K562 (cell line): Measurements from ENCODE around the gene CLN5. TPM values are rescaled to one million over a fixed set of nuclear protein-coding genes. Genes with fewer than 3 reads are reported as not detected.

Experiments used
- ATAC-seq: fragments of 200-7000 bp; cut with Tn5 transposase; 3 replicates; pipeline ENCODE4 v1.9.1; 2020; ENCODE audit warnings: moderate library complexity
- BruUV-seq: library from RNA; stranded (reverse); fragments of 400-500 nt; replicated peaks from 2 replicates; lab custom pipeline; 2021; lab: Mats Ljungman, UMichigan
- CTCF ChIA-PET: fragments of 300-600 bp; formaldehyde crosslinking; extraction: SDS; loops from one replicate; lab custom pipeline; 2021; ENCODE audit warnings: low intra/inter-chr PET ratio; lab: Yijun Ruan, JAX
- POLR2A ChIA-PET: fragments of 300-600, 350-650 bp; sonication (Branson Sonifier 250); formaldehyde crosslinking; extraction: SDS; loops from one replicate; lab custom pipeline; 2021; ENCODE audit warnings: antibody characterized with exemption, inconsistent platforms; lab: Yijun Ruan, JAX
- DNase-seq, 4 experiments: peaks; one replicate each; pipeline versions ENCODE4 v3.0.0 to v3.0.0-alpha.2; 2011 to 2018; ENCODE audit warnings: low spot score in 3 of 4, mixed read lengths in 3 of 4; ENCODE audit errors: extremely low read depth in 1 of 4
- FAIRE-seq: peaks from 2 replicates; lab custom pipeline; 2011; peaks lifted over from hg19 to GRCh38; lab: Jason Lieb, UNC
- H2AFZ ChIP-seq: 2 replicates; pipeline ENCODE4 v1.6.0; 2011; ENCODE audit warnings: low read depth, low read length, control low read depth, inconsistent platforms
- H3K27ac ChIP-seq: fragments of 200-600 bp; 3 replicates; pipeline ENCODE4 v1.8.0; 2011; ENCODE audit warnings: low read depth, mild to moderate bottlenecking, control low read depth, inconsistent platforms, low read length, moderate library complexity, mixed read lengths; ENCODE audit errors: extremely low read depth
- H3K27me3 ChIP-seq, 2 experiments: fragments of 300-600 bp in 1 of 2; 2 replicates in 1 of 2; 3 replicates in 1 of 2; pipeline versions ENCODE4 v1.6.0 to v1.8.0; 2011; ENCODE audit warnings: inconsistent platforms in 2 of 2, low read length in 2 of 2, mild to moderate bottlenecking in 1 of 2, mixed read lengths in 1 of 2, moderate library complexity in 1 of 2; ENCODE audit not compliant: control insufficient read depth in 2 of 2, insufficient read depth in 2 of 2
- H3K36me3 ChIP-seq: fragments of 300-600 bp; 3 replicates; pipeline ENCODE4 v1.8.0; 2011; ENCODE audit warnings: mild to moderate bottlenecking, low read length, inconsistent platforms; ENCODE audit not compliant: control insufficient read depth, insufficient read depth
- H3K4me1 ChIP-seq, 2 experiments: fragments of 200-600 bp in 1 of 2; replicated peaks in 1 of 2; 2 replicates in 1 of 2; 3 replicates in 1 of 2; pipeline versions ENCODE4 v1.5.1 to v1.8.0; 2011; ENCODE audit warnings: inconsistent platforms in 2 of 2, low read length in 2 of 2, mild to moderate bottlenecking in 1 of 2, mixed read lengths in 1 of 2, moderate library complexity in 1 of 2; ENCODE audit not compliant: control insufficient read depth in 2 of 2, insufficient read depth in 2 of 2
- H3K4me2 ChIP-seq: 2 replicates; pipeline ENCODE4 v1.6.1; 2011; ENCODE audit warnings: low read length, control low read depth, inconsistent platforms, mixed read lengths; ENCODE audit not compliant: insufficient read depth
- H3K4me3 ChIP-seq: fragments of 200-600 bp; sonication (generic), shearing (Covaris generic); 2 replicates; pipeline ENCODE4 v1.5.1; 2016; ENCODE audit warnings: control low read depth, inconsistent platforms
- H3K79me2 ChIP-seq: fragments of 200-600 bp; 3 replicates; pipeline ENCODE4 v1.8.0; 2011; ENCODE audit warnings: low read length, inconsistent platforms; ENCODE audit not compliant: control insufficient read depth, insufficient read depth
- H3K9ac ChIP-seq, 2 experiments: 2 replicates each; pipeline versions ENCODE4 v1.6.0 to v1.6.1; 2011; ENCODE audit warnings: low read depth in 2 of 2, low read length in 2 of 2, control low read depth in 1 of 2, inconsistent platforms in 1 of 2, mild to moderate bottlenecking in 1 of 2, mixed read lengths in 1 of 2; ENCODE audit not compliant: insufficient read depth in 1 of 2
- H3K9me1 ChIP-seq: one replicate; pipeline ENCODE4 v1.6.0; 2011; ENCODE audit warnings: inconsistent platforms, mild to moderate bottlenecking, low read length, moderate library complexity; ENCODE audit not compliant: control insufficient read depth, insufficient read depth
- H3K9me3 ChIP-seq: replicated peaks from 2 replicates; pipeline ENCODE4 v1.5.1; 2011; ENCODE audit warnings: low read depth, low read length, inconsistent platforms; ENCODE audit not compliant: control insufficient read depth, insufficient read depth
- H4K20me1 ChIP-seq: replicated peaks from 2 replicates; pipeline ENCODE4 v1.6.1; 2011; ENCODE audit warnings: low read length, inconsistent platforms, mixed read lengths; ENCODE audit not compliant: control insufficient read depth, insufficient read depth
- ARHGAP35 ChIP-seq: fragments of 450-650 bp; IDR thresholded peaks from 2 replicates; pipeline ENCODE4 v1.6.1; 2018; ENCODE audit not compliant: partially characterized antibody
- ARID3B ChIP-seq: fragments of 250-450 bp; sonication (Bioruptor Pico); IDR thresholded peaks from 2 replicates; pipeline ENCODE4 v1.4.0; 2020; ENCODE audit warnings: borderline replicate concordance
- BRD4 ChIP-seq: fragments of 200-600 bp; sonication (generic); IDR thresholded peaks from 2 replicates; pipeline ENCODE4 v1.6.1; 2017; ENCODE audit warnings: inconsistent platforms
- FOXJ3 ChIP-seq: sonication (generic); formaldehyde crosslinking; IDR thresholded peaks from 2 replicates; pipeline ENCODE4 v1.4.0; 2020; ENCODE audit warnings: mild to moderate bottlenecking, missing genetic modification reagents
- HCFC1 ChIP-seq: IDR thresholded peaks from 2 replicates; pipeline ENCODE4 v1.6.1; 2012; ENCODE audit warnings: low read depth, low read length, improper control_type of control experiment
- KDM1A ChIP-seq, 2 experiments: fragments of 450-650 bp; IDR thresholded peaks; 2 replicates each; pipeline ENCODE4 v1.6.1; 2016; ENCODE audit warnings: mild to moderate bottlenecking in 2 of 2
- MXI1 ChIP-seq: IDR thresholded peaks from 2 replicates; pipeline ENCODE4 v1.6.1; 2011; ENCODE audit warnings: low read depth, mild to moderate bottlenecking, improper control_type of control experiment, low read length
- PTTG1 ChIP-seq: fragments of 450-650 bp; IDR thresholded peaks from 2 replicates; pipeline ENCODE4 v1.6.1; 2016; ENCODE audit warnings: low read depth, mild to moderate bottlenecking, missing genetic modification characterization, missing compliant biosample characterization
- RAD21 ChIP-seq, 2 experiments: fragments of 250-450 bp in 1 of 2; fragments of 450-650 bp in 1 of 2; sonication (Bioruptor Pico) in 1 of 2; formaldehyde crosslinking in 1 of 2; IDR thresholded peaks in 1 of 2; conservative IDR thresholded peaks in 1 of 2; 2 replicates each; pipeline versions ENCODE4 v1.4.0 to v1.8.0; 2020 to 2022; ENCODE audit warnings: mild to moderate bottlenecking in 2 of 2, moderate library complexity in 1 of 2
- SIX5 ChIP-seq, 2 experiments: IDR thresholded peaks; 2 replicates each; pipeline ENCODE4 v1.6.1; 2011; ENCODE audit warnings: low read length in 2 of 2, borderline replicate concordance in 1 of 2, low read depth in 1 of 2, mild to moderate bottlenecking in 1 of 2, moderate library complexity in 1 of 2; ENCODE audit not compliant: insufficient read depth in 1 of 2
- STAT6 ChIP-seq: sonication (generic); formaldehyde crosslinking; IDR thresholded peaks from 2 replicates; pipeline ENCODE4 v1.8.1; 2023; ENCODE audit warnings: mild to moderate bottlenecking, missing genetic modification reagents
- TCFL5 ChIP-seq: fragments of 250-450 bp; sonication (Bioruptor Pico); conservative IDR thresholded peaks from 2 replicates; pipeline ENCODE4 v1.6.1; 2021; ENCODE audit warnings: mild to moderate bottlenecking, moderate library complexity, matching md5 sums
- VEZF1 ChIP-seq: fragments of 200-800 bp; sonication (Bioruptor generic); IDR thresholded peaks from 2 replicates; pipeline ENCODE4 v1.6.1; 2017; ENCODE audit warnings: missing genetic modification characterization, missing compliant biosample characterization
- XRCC5 ChIP-seq: fragments of 200-400 bp; formaldehyde crosslinking; IDR thresholded peaks from 2 replicates; pipeline ENCODE4 v1.6.1; 2017; ENCODE audit warnings: low read depth, mild to moderate bottlenecking, low read length
- ZFP36 ChIP-seq: fragments of 150-350 bp; IDR thresholded peaks from 2 replicates; pipeline ENCODE4 v1.6.1; 2018; ENCODE audit warnings: low read length, low read depth; ENCODE audit not compliant: partially characterized antibody
- ZNF444 ChIP-seq: fragments of 250-450 bp; sonication (Bioruptor Pico); IDR thresholded peaks from 2 replicates; pipeline ENCODE4 v1.4.0; 2020; ENCODE audit warnings: mild to moderate bottlenecking, moderate library complexity
- ZNF766 ChIP-seq: fragments of 200-800 bp; sonication (Bioruptor generic); conservative IDR thresholded peaks from 2 replicates; pipeline ENCODE4 v1.6.1; 2016; ENCODE audit warnings: missing genetic modification characterization, missing compliant biosample characterization
- WGBS: fragments of 100-300 bp; shearing (Covaris generic); methylation state at CpG from one replicate; pipeline ENCODE4 v1.1.6; 2016; ENCODE audit warnings: low coverage, mixed read lengths; ENCODE audit not compliant: insufficient coverage; ENCODE audit errors: missing lambda C conversion rate; 5-methylcytosine and 5-hydroxymethylcytosine counted together
- in situ Hi-C: fragments of 300-500 bp; cut with MboI; formaldehyde crosslinking; loops from 4 replicates; pipeline ENCODE4 v1.15.0; 2018; ENCODE audit warnings: inconsistent platforms, mixed read lengths
- intact Hi-C: fragments of 100-400 bp; cut with micrococcal nuclease; formaldehyde crosslinking; loops from 2 replicates; pipeline ENCODE4 v1.14.2; 2022
- polyA plus RNA-seq, 8 experiments: library from polyadenylated mRNA; depleted of rRNA in 4 of 8; stranded (reverse) in 5 of 8; unstranded in 3 of 8; fragments of >200 nt; fragmentation: Nextera tagmentation in 2 of 8; fragmentation: Illumina TruSeq in 1 of 8; extraction: Ambion mirVana in 2 of 8; extraction: Trizol in 1 of 8; gene quantifications; 2 replicates each; pipeline versions ENCODE4 v1.2.1 to v1.2.3, GENCODE V29; 2011 to 2014; ENCODE audit warnings: inconsistent platforms in 1 of 8, missing spikeins in 1 of 8
- total RNA-seq, 7 experiments: library from RNA; depleted of rRNA in 6 of 7; stranded (reverse); fragments of >200 nt in 6 of 7; fragmentation: Illumina TruSeq in 2 of 7; extraction: Trizol in 2 of 7; gene quantifications; 2 replicates each; pipeline versions ENCODE4 v1.2.1 to v1.2.3, GENCODE V29; 2011 to 2021; ENCODE audit warnings: low replicate concordance in 1 of 7

The CLN5 gene
- total and polyA plus RNA-seq, 9 of the 15 experiments (the other 6 are each of a cell fraction or from before 2014, with no cell fraction given) = 4.6 to 11.5 (median 7.2) TPM

- TF ChIP-seq RAD21 (CRISPR knock-in tag; conservative IDR thresholded peaks at IDR 0.05 in 1 of 2, IDR thresholded peaks at IDR 0.05 in 1 of 2) (no peak), VEZF1 (CRISPR knock-in tag) (no peak)
Measured at GRCh38 chr13:76955193-76955592, 36.7 kb upstream of the CLN5 start (continued).

- DNase-seq (no peak), FAIRE-seq (no peak), ATAC-seq (no peak)
- WGBS = 2% methylated on average over 5 of the region's 5 CpGs
- no peaks in the 10 kb centered on the region for H3K9me1 ChIP-seq
- H3K9ac ChIP-seq = no peak overlapping the region
- no peak overlapping the region for H3K27ac ChIP-seq
- no peaks in the 10 kb centered on the region for H3K9me3 ChIP-seq
- TF ChIP-seq ZNF444 (CRISPR knock-in tag) (no peak), ZFP36 (no peak), ARHGAP35 (no peak), SIX5 (IDR thresholded peaks at IDR 0.05; ENCODE audit: borderline replicate concordance in 1 of 2, insufficient read depth in 1 of 2, low read depth in 1 of 2, low read length in 2 of 2) (no peak), KDM1A (IDR thresholded peaks at IDR 0.05) (no peak), PTTG1 (tag) (no peak), TCFL5 (CRISPR knock-in tag) (no peak), STAT6 (CRISPR knock-in tag) (no peak), ZNF766 (CRISPR knock-in tag) (no peak), MXI1 (no peak), XRCC5 (no peak), FOXJ3 (CRISPR knock-in tag) (no peak), ARID3B (CRISPR knock-in tag) (no peak), BRD4 (no peak), HCFC1 (no peak)
- in situ Hi-C loops = no loop called here
- no peaks in the 10 kb centered on the region for H4K20me1 ChIP-seq
- H3K4me3 ChIP-seq = no peak overlapping the region
- H3K27me3 ChIP-seq = no peaks in the 10 kb centered on the region; a peak in 2 of 5 replicates
- CTCF ChIA-PET = no interaction called here
- H3K36me3 ChIP-seq = no peaks in the 10 kb centered on the region
- intact Hi-C loops = no loop called here
- POLR2A ChIA-PET = no interaction called here
- H3K4me1 ChIP-seq = no peaks in the 10 kb centered on the region
- H3K4me2 ChIP-seq = no peak overlapping the region
- no peaks in the 10 kb centered on the region for H3K79me2 ChIP-seq
- BruUV-seq = no TSS peak
- no peak overlapping the region for H2AFZ ChIP-seq
Measured at GRCh38 chr13:76955661-76956060, 36.2 kb upstream of the CLN5 start.
